Measurements from ENCODE around the gene PCSK2. TPM values are rescaled to one million over a fixed set of nuclear protein-coding genes. Genes with fewer than 3 reads are reported as not detected.

The PCSK2 gene
- polyA plus RNA-seq, 2 donors, result 0.02 to 0.13 TPM

GRCh38 chr20:17376031-17376430 is 149.2 kb downstream of the PCSK2 start:
- no peaks in the 10 kb centered on the region for H3K4me1 ChIP-seq (ENCODE audit: control insufficient read depth in 2 of 2, insufficient read depth in 2 of 2, low read length in 1 of 2)
- 75 to 82% methylated on average over 5 of the region's 5 CpGs for WGBS, 2 donors
- no peaks in the 10 kb centered on the region for H3K36me3 ChIP-seq (ENCODE audit: control insufficient read depth in 2 of 2, insufficient read depth in 2 of 2, low read length in 1 of 2)
- no peak overlapping the region for H3K27ac ChIP-seq (ENCODE audit: low read depth in 2 of 2, low read length in 1 of 2)
- H3K27me3 ChIP-seq (ENCODE audit: control insufficient read depth in 1 of 2, insufficient read depth in 2 of 2, low read length in 2 of 2), result no peaks in the 10 kb centered on the region
- no peak overlapping the region for H3K4me3 ChIP-seq (ENCODE audit: low read depth in 1 of 2, low read length in 2 of 2)
- H3K9me3 ChIP-seq (ENCODE audit: control insufficient read depth in 2 of 2, insufficient read depth in 1 of 2, low read depth in 1 of 2, low read length in 1 of 2), result no peaks in the 10 kb centered on the region

GRCh38 chr20:17377231-17377630 is 150.4 kb downstream of the PCSK2 start:
- Histone ChIP-seq H3K27ac (ENCODE audit: low read depth in 2 of 2, low read length in 1 of 2) (no peak overlapping the region), H3K27me3 (ENCODE audit: control insufficient read depth in 1 of 2, insufficient read depth in 2 of 2, low read length in 2 of 2) (no peaks in the 10 kb centered on the region), H3K4me3 (ENCODE audit: low read depth in 1 of 2, low read length in 2 of 2) (no peak overlapping the region), H3K4me1 (ENCODE audit: control insufficient read depth in 2 of 2, insufficient read depth in 2 of 2, low read length in 1 of 2) (no peaks in the 10 kb centered on the region), H3K9me3 (ENCODE audit: control insufficient read depth in 2 of 2, insufficient read depth in 1 of 2, low read depth in 1 of 2, low read length in 1 of 2) (no peaks in the 10 kb centered on the region), H3K36me3 (ENCODE audit: control insufficient read depth in 2 of 2, insufficient read depth in 2 of 2, low read length in 1 of 2) (no peaks in the 10 kb centered on the region)
- 65 to 84% methylated on average over 3 of the region's 3 CpGs for WGBS, 2 donors

- H3K4me3 ChIP-seq (ENCODE audit: low read depth in 1 of 2, low read length in 2 of 2), result no peak overlapping the region
Observed at GRCh38 chr20:17379651-17380050, 152.8 kb downstream of the PCSK2 start.

GRCh38 chr20:17380801-17381200 is 154.0 kb downstream of the PCSK2 start:
- H3K4me1 ChIP-seq (ENCODE audit: control insufficient read depth in 2 of 2, insufficient read depth in 2 of 2, low read length in 1 of 2), result no peaks in the 10 kb centered on the region
- no peak overlapping the region for H3K4me3 ChIP-seq (ENCODE audit: low read depth in 1 of 2, low read length in 2 of 2)
- WGBS, 2 donors, result 61 to 70% methylated on average over 4 of the region's 4 CpGs
- no peaks in the 10 kb centered on the region for H3K27me3 ChIP-seq (ENCODE audit: control insufficient read depth in 1 of 2, insufficient read depth in 2 of 2, low read length in 2 of 2)
- no peaks in the 10 kb centered on the region for H3K36me3 ChIP-seq (ENCODE audit: control insufficient read depth in 2 of 2, insufficient read depth in 2 of 2, low read length in 1 of 2)
- no peaks in the 10 kb centered on the region for H3K9me3 ChIP-seq (ENCODE audit: control insufficient read depth in 2 of 2, insufficient read depth in 1 of 2, low read depth in 1 of 2, low read length in 1 of 2)
- no peak overlapping the region for H3K27ac ChIP-seq (ENCODE audit: low read depth in 2 of 2, low read length in 1 of 2)

More at GRCh38 chr20:17379651-17380050, 152.8 kb downstream of the PCSK2 start:
- WGBS, 2 donors, result 89 to 91% methylated on average over 2 of the region's 2 CpGs
- H3K36me3 ChIP-seq (ENCODE audit: control insufficient read depth in 2 of 2, insufficient read depth in 2 of 2, low read length in 1 of 2), result no peaks in the 10 kb centered on the region
- H3K9me3 ChIP-seq (ENCODE audit: control insufficient read depth in 2 of 2, insufficient read depth in 1 of 2, low read depth in 1 of 2, low read length in 1 of 2), result no peaks in the 10 kb centered on the region
- no peaks in the 10 kb centered on the region for H3K27me3 ChIP-seq (ENCODE audit: control insufficient read depth in 1 of 2, insufficient read depth in 2 of 2, low read length in 2 of 2)
- no peak overlapping the region for H3K27ac ChIP-seq (ENCODE audit: low read depth in 2 of 2, low read length in 1 of 2)
- no peaks in the 10 kb centered on the region for H3K4me1 ChIP-seq (ENCODE audit: control insufficient read depth in 2 of 2, insufficient read depth in 2 of 2, low read length in 1 of 2)

GRCh38 chr20:17381724-17382123 is 154.9 kb downstream of the PCSK2 start:
- Histone ChIP-seq H3K36me3 (ENCODE audit: control insufficient read depth in 2 of 2, insufficient read depth in 2 of 2, low read length in 1 of 2) (no peaks in the 10 kb centered on the region), H3K27ac (ENCODE audit: low read depth in 2 of 2, low read length in 1 of 2) (no peak overlapping the region), H3K4me1 (ENCODE audit: control insufficient read depth in 2 of 2, insufficient read depth in 2 of 2, low read length in 1 of 2) (no peaks in the 10 kb centered on the region), H3K9me3 (ENCODE audit: control insufficient read depth in 2 of 2, insufficient read depth in 1 of 2, low read depth in 1 of 2, low read length in 1 of 2) (no peaks in the 10 kb centered on the region), H3K4me3 (ENCODE audit: low read depth in 1 of 2, low read length in 2 of 2) (no peak overlapping the region), H3K27me3 (ENCODE audit: control insufficient read depth in 1 of 2, insufficient read depth in 2 of 2, low read length in 2 of 2) (no peaks in the 10 kb centered on the region)
- 58 to 62% methylated on average over 4 of the region's 4 CpGs for WGBS, 2 donors

- no peak overlapping the region for H3K27ac ChIP-seq (ENCODE audit: low read depth in 2 of 2, low read length in 1 of 2)
- no peak overlapping the region for H3K4me3 ChIP-seq (ENCODE audit: low read depth in 1 of 2, low read length in 2 of 2)
- H3K4me1 ChIP-seq (ENCODE audit: control insufficient read depth in 2 of 2, insufficient read depth in 2 of 2, low read length in 1 of 2), result no peaks in the 10 kb centered on the region
- peaks cover 0 to 3% of the 10 kb centered on the region in 2 donors for H3K27me3 ChIP-seq (ENCODE audit: control insufficient read depth in 1 of 2, insufficient read depth in 2 of 2, low read length in 2 of 2)
- H3K36me3 ChIP-seq (ENCODE audit: control insufficient read depth in 2 of 2, insufficient read depth in 2 of 2, low read length in 1 of 2), result no peaks in the 10 kb centered on the region
- H3K9me3 ChIP-seq (ENCODE audit: control insufficient read depth in 2 of 2, insufficient read depth in 1 of 2, low read depth in 1 of 2, low read length in 1 of 2), result no peaks in the 10 kb centered on the region
Observed at GRCh38 chr20:17385798-17386197, 159.0 kb downstream of the PCSK2 start.

GRCh38 chr20:17390655-17391054 is 163.8 kb downstream of the PCSK2 start:
- H3K27ac ChIP-seq (ENCODE audit: low read depth in 2 of 2, low read length in 1 of 2), result no peak overlapping the region
- no peak overlapping the region for H3K4me3 ChIP-seq (ENCODE audit: low read depth in 1 of 2, low read length in 2 of 2)
- WGBS, 2 donors, result 70 to 72% methylated on average over 5 of the region's 5 CpGs
- no peaks in the 10 kb centered on the region for H3K36me3 ChIP-seq (ENCODE audit: control insufficient read depth in 2 of 2, insufficient read depth in 2 of 2, low read length in 1 of 2)
- no peaks in the 10 kb centered on the region for H3K4me1 ChIP-seq (ENCODE audit: control insufficient read depth in 2 of 2, insufficient read depth in 2 of 2, low read length in 1 of 2)
- H3K9me3 ChIP-seq (ENCODE audit: control insufficient read depth in 2 of 2, insufficient read depth in 1 of 2, low read depth in 1 of 2, low read length in 1 of 2), result no peaks in the 10 kb centered on the region
- H3K27me3 ChIP-seq (ENCODE audit: control insufficient read depth in 1 of 2, insufficient read depth in 2 of 2, low read length in 2 of 2), result peaks cover 0 to 3% of the 10 kb centered on the region in 2 donors

GRCh38 chr20:17391127-17391771 is 164.4 kb downstream of the PCSK2 start:
- Histone ChIP-seq H3K27ac (ENCODE audit: low read depth in 2 of 2, low read length in 1 of 2) (no peak overlapping the region), H3K27me3 (ENCODE audit: control insufficient read depth in 1 of 2, insufficient read depth in 2 of 2, low read length in 2 of 2) (peaks cover 0 to 3% of the 10 kb centered on the region in 2 donors), H3K9me3 (ENCODE audit: control insufficient read depth in 2 of 2, insufficient read depth in 1 of 2, low read depth in 1 of 2, low read length in 1 of 2) (no peaks in the 10 kb centered on the region), H3K4me3 (ENCODE audit: low read depth in 1 of 2, low read length in 2 of 2) (no peak overlapping the region), H3K4me1 (ENCODE audit: control insufficient read depth in 2 of 2, insufficient read depth in 2 of 2, low read length in 1 of 2) (no peaks in the 10 kb centered on the region), H3K36me3 (ENCODE audit: control insufficient read depth in 2 of 2, insufficient read depth in 2 of 2, low read length in 1 of 2) (no peaks in the 10 kb centered on the region)
- 78 to 90% methylated on average over 2 of the region's 2 CpGs for WGBS, 2 donors

GRCh38 chr20:17394411-17394810 is 167.6 kb downstream of the PCSK2 start:
- no peaks in the 10 kb centered on the region for H3K36me3 ChIP-seq (ENCODE audit: control insufficient read depth in 2 of 2, insufficient read depth in 2 of 2, low read length in 1 of 2)
- H3K9me3 ChIP-seq (ENCODE audit: control insufficient read depth in 2 of 2, insufficient read depth in 1 of 2, low read depth in 1 of 2, low read length in 1 of 2), result no peaks in the 10 kb centered on the region
- WGBS, 2 donors, result 53 to 63% methylated on average over 5 of the region's 5 CpGs
- no peak overlapping the region for H3K27ac ChIP-seq (ENCODE audit: low read depth in 2 of 2, low read length in 1 of 2)
- H3K4me1 ChIP-seq (ENCODE audit: control insufficient read depth in 2 of 2, insufficient read depth in 2 of 2, low read length in 1 of 2), result no peaks in the 10 kb centered on the region
- no peaks in the 10 kb centered on the region for H3K27me3 ChIP-seq (ENCODE audit: control insufficient read depth in 1 of 2, insufficient read depth in 2 of 2, low read length in 2 of 2)
- no peak overlapping the region for H3K4me3 ChIP-seq (ENCODE audit: low read depth in 1 of 2, low read length in 2 of 2)

GRCh38 chr20:17395729-17396128 is 168.9 kb downstream of the PCSK2 start:
- Histone ChIP-seq H3K36me3 (ENCODE audit: control insufficient read depth in 2 of 2, insufficient read depth in 2 of 2, low read length in 1 of 2) (no peaks in the 10 kb centered on the region), H3K27ac (ENCODE audit: low read depth in 2 of 2, low read length in 1 of 2) (no peak overlapping the region), H3K9me3 (ENCODE audit: control insufficient read depth in 2 of 2, insufficient read depth in 1 of 2, low read depth in 1 of 2, low read length in 1 of 2) (no peaks in the 10 kb centered on the region), H3K4me3 (ENCODE audit: low read depth in 1 of 2, low read length in 2 of 2) (no peak overlapping the region), H3K4me1 (ENCODE audit: control insufficient read depth in 2 of 2, insufficient read depth in 2 of 2, low read length in 1 of 2) (no peaks in the 10 kb centered on the region), H3K27me3 (ENCODE audit: control insufficient read depth in 1 of 2, insufficient read depth in 2 of 2, low read length in 2 of 2) (no peaks in the 10 kb centered on the region)
- 78 to 84% methylated on average over 3 of the region's 3 CpGs for WGBS, 2 donors

All from esophagus (tissue), 2 donors.